Right atrium auricular region (tissue), 2 donors: ENCODE data around the gene NACC2. TPM values are rescaled to one million over a fixed set of nuclear protein-coding genes. Genes with fewer than 3 reads are reported as not detected.

Source experiments
- DNase-seq: peaks from one replicate; pipeline ENCODE4 v3.0.0-alpha.2; 2019; ENCODE audit warnings: low spot score
- H3K27ac ChIP-seq, 2 donors: fragments of 200-600 bp; sonication (generic); 1 replicate in 1 of 2; 2 replicates in 1 of 2; pipeline ENCODE4 v1.5.1; 2016 to 2019
- H3K27me3 ChIP-seq, 2 donors: fragments of 200-600 bp; sonication (generic); one replicate each; pipeline versions ENCODE4 v1.5.1 to v1.6.0; 2017 to 2019
- H3K36me3 ChIP-seq: fragments of 200-600 bp; sonication (generic); one replicate; pipeline ENCODE4 v1.5.1; 2016
- H3K4me1 ChIP-seq, 2 donors: fragments of 200-600 bp; sonication (generic); one replicate each; pipeline versions ENCODE4 v1.5.1 to v1.6.0; 2017 to 2019
- H3K4me3 ChIP-seq, 2 donors: fragments of 200-600 bp; sonication (generic); 1 replicate in 1 of 2; 2 replicates in 1 of 2; pipeline ENCODE4 v1.5.1; 2017 to 2019; ENCODE audit warnings: mild to moderate bottlenecking in 1 of 2, moderate library complexity in 1 of 2
- H3K9me3 ChIP-seq, 2 donors: fragments of 200-600 bp; sonication (generic); one replicate each; pipeline ENCODE4 v1.5.1; 2019
- total RNA-seq, 2 donors: library from RNA; depleted of rRNA; stranded (reverse); fragments of >200 nt; gene quantifications; one replicate each; pipeline ENCODE4 v1.1.0, GENCODE V29; 2016
- TF ChIP-seq, protein P1 (sequence below), 2 donors: fragments of 200-600 bp; sonication (generic); IDR thresholded peaks; one replicate each; pipeline ENCODE4 v1.5.1; 2019; ENCODE audit warnings: antibody characterized with exemption in 2 of 2

The NACC2 gene
- total RNA-seq, 2 donors from 2014 or later, result 49.1 to 55.5 TPM

DNA sequence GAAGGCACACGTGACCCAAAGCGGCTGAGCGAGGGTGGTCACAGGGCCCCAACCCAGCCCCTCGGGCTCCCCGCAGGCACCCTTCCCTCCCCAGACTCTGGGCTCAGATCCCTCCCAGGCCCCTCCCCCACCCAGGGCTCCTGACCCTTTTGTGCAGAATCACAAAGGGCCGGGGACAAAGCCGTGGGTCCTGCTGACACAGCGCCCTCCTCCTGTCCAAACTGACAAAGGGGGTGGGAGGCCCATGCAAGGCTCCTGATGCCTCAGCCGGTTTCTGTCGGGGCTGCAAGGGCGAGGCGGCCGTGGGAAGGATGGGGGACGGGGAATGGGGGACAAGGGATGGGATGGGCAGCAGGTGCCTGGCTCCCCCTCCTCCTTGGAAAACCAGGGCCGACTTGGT, 90.4 kb downstream of the NACC2 start:
- H3K27ac ChIP-seq, result no peak overlapping the region
- TF ChIP-seq, protein P1, sequence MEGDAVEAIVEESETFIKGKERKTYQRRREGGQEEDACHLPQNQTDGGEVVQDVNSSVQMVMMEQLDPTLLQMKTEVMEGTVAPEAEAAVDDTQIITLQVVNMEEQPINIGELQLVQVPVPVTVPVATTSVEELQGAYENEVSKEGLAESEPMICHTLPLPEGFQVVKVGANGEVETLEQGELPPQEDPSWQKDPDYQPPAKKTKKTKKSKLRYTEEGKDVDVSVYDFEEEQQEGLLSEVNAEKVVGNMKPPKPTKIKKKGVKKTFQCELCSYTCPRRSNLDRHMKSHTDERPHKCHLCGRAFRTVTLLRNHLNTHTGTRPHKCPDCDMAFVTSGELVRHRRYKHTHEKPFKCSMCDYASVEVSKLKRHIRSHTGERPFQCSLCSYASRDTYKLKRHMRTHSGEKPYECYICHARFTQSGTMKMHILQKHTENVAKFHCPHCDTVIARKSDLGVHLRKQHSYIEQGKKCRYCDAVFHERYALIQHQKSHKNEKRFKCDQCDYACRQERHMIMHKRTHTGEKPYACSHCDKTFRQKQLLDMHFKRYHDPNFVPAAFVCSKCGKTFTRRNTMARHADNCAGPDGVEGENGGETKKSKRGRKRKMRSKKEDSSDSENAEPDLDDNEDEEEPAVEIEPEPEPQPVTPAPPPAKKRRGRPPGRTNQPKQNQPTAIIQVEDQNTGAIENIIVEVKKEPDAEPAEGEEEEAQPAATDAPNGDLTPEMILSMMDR (IDR thresholded peaks at IDR 0.05), result no peak
- no peaks in the 10 kb centered on the region for H3K9me3 ChIP-seq
- H3K4me3 ChIP-seq, result no peak overlapping the region
- no peaks in the 10 kb centered on the region for H3K27me3 ChIP-seq
- no peak for DNase-seq
- H3K4me1 ChIP-seq, result peaks cover 0 to 35% of the 10 kb centered on the region in 2 donors
- peaks cover 7% of the 10 kb centered on the region for H3K36me3 ChIP-seq

DNA sequence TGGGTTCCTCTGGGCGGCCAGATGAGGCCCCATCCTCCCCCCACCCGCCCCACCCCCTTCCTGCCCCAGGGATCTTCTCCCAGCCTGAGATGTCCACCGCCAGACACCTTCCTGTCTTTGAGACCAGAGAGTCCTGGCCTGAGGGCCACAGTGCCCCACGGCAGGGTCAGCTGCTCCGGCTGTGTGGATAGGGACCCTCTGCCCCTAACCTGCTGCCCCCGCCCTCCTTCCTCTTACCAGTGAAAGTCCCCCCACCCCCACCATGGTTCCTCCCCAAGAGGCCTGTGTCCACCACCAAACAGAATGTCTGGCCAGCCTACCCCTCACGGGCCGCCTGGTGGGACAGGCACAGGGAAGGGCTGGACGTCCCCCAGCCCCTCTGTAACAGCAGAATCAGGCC, 90.9 kb downstream of the NACC2 start:
- peaks cover 0 to 35% of the 10 kb centered on the region in 2 donors for H3K4me1 ChIP-seq
- no peak overlapping the region for H3K27ac ChIP-seq
- peaks cover 2% of the 10 kb centered on the region for H3K36me3 ChIP-seq
- no peaks in the 10 kb centered on the region for H3K9me3 ChIP-seq
- TF ChIP-seq, protein P1 (IDR thresholded peaks at IDR 0.05), result no peak
- no peak overlapping the region for H3K4me3 ChIP-seq
- no peaks in the 10 kb centered on the region for H3K27me3 ChIP-seq
- no peak for DNase-seq

DNA sequence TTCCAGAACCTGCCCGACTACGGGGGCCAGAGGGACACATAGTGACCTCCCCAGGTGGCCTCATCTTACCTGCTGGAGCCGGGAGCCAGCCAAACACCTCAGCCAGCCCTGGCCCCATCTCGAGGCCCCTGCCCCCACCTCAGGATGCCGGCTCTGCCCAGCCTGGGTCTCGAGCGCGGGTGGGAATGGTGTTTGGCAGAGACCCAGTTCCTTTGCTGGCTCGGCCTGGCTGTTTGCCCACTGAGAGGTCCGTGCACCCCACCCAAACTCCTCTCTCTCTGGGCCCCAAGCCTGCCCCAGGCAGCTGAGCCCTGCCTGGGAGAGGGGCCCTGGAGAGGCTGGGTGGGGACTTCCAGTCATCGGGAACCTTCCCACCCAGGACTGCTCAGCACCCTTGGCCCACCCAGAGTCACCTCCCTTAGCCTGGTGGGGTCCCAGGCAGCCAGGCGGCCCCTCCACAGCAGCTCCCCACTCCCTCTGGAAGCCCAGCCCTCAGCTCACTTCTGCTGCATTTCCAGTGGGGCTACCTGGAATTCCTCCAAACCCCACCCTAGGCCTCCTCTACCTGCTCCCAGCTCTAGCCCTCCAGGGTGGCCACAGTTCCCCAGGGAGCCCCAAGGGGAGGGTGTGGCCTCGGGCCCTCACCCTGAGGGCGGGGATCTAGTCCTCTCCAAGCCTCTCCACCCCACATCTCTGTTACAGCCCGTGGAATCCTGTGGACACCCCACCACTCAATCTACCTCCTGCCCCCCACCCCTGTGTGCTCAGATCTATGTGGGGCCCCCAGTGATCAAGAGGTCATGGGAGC, 91.5 kb downstream of the NACC2 start:
- no peak overlapping the region for H3K4me3 ChIP-seq
- H3K36me3 ChIP-seq, result no peaks in the 10 kb centered on the region
- no peaks in the 10 kb centered on the region for H3K27me3 ChIP-seq
- H3K9me3 ChIP-seq, result no peaks in the 10 kb centered on the region
- no peak for DNase-seq
- TF ChIP-seq, protein P1 (IDR thresholded peaks at IDR 0.05), result no peak
- peak overlapping the region in 1 of 2 donors; percentile 51 for H3K27ac ChIP-seq
- peaks cover 0 to 29% of the 10 kb centered on the region in 2 donors for H3K4me1 ChIP-seq

DNA sequence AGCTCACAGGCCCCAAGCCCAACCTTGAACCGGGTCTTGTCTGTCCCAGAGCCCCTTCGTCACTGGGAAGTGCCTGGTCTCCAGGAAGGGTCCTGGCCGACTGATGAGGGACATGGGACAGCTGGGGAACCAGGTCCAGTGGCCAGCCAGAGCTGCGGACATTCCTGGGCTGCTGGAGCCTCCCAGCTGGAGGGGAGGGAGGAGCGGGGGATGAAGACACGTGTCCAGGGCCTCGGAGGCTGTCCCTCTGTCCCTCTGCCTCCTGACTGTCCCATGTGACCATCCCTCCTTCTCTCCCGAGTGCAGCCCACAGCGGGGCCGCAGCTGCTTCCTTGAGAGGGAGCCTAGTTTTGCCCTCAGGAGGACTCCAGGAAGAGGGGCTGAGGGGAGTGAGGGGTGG, 92.2 kb downstream of the NACC2 start:
- no peak for DNase-seq
- Histone ChIP-seq H3K27ac (peak overlapping the region in 1 of 2 donors; percentile 51), H3K36me3 (no peaks in the 10 kb centered on the region), H3K4me1 (peaks cover 0 to 27% of the 10 kb centered on the region in 2 donors), H3K4me3 (no peak overlapping the region), H3K9me3 (no peaks in the 10 kb centered on the region), H3K27me3 (no peaks in the 10 kb centered on the region)
- TF ChIP-seq, protein P1 (IDR thresholded peaks at IDR 0.05), result no peak

DNA sequence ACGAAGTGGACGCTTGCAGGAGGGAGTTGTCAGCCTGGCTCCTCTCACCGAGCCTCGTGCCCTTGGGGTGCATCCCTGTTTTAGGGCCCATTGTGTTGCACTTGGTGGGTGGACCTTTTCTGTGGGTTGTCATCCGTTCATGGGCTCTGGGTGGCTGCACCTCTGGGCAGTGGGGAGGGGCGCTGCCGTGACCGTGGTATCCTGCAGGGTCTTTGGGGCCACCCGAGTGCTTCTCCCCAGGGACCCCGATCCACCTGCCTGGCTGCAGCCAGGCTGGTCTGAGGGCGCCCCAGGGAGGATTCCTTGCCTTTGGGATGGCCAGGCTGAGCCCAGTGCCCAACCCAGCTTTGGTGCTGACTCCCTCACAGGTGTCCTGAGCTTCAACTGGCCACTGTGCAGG, 92.9 kb downstream of the NACC2 start:
- H3K27me3 ChIP-seq, result no peaks in the 10 kb centered on the region
- no peaks in the 10 kb centered on the region for H3K9me3 ChIP-seq
- H3K4me1 ChIP-seq, result peaks cover 0 to 27% of the 10 kb centered on the region in 2 donors
- no peak overlapping the region for H3K4me3 ChIP-seq
- TF ChIP-seq, protein P1 (IDR thresholded peaks at IDR 0.05), result no peak
- no peaks in the 10 kb centered on the region for H3K36me3 ChIP-seq
- DNase-seq, result no peak
- H3K27ac ChIP-seq, result no peak overlapping the region
